GM12878 (cell line): Measurements from ENCODE around the gene MOBP.

Experiments used
- CBX5 ChIP-seq: sonication (generic); IDR thresholded peaks from 2 replicates; pipeline ENCODE4 v1.6.1; 2016; ENCODE audit warnings: low read depth, moderate library complexity, mild to moderate bottlenecking, inconsistent platforms
- ETV6 ChIP-seq, 2 experiments: fragments of 450-650 bp in 1 of 2; IDR thresholded peaks in 1 of 2; conservative IDR thresholded peaks in 1 of 2; 2 replicates each; pipeline ENCODE4 v1.6.1; 2014; ENCODE audit warnings: antibody characterized with exemption in 1 of 2, borderline replicate concordance in 1 of 2, low read depth in 1 of 2, mild to moderate bottlenecking in 1 of 2, moderate library complexity in 1 of 2
- HDAC2 ChIP-seq: fragments of 200-600 bp; sonication (generic); IDR thresholded peaks from 2 replicates; pipeline ENCODE4 v1.6.1; 2017
- MEF2A ChIP-seq: IDR thresholded peaks from 2 replicates; pipeline ENCODE4 v1.6.1; 2011; ENCODE audit warnings: low read depth, mild to moderate bottlenecking, low read length, moderate library complexity; ENCODE audit not compliant: insufficient read depth
- MTA2 ChIP-seq: fragments of 450-650 bp; IDR thresholded peaks from 2 replicates; pipeline ENCODE4 v1.6.1; 2016; ENCODE audit warnings: low read depth, mild to moderate bottlenecking, moderate library complexity
- POLR2A ChIP-seq: IDR thresholded peaks from 2 replicates; pipeline ENCODE4 v1.6.1; 2011; ENCODE audit warnings: low read depth, mild to moderate bottlenecking, low read length
- POLR2AphosphoS2 ChIP-seq: IDR thresholded peaks from 2 replicates; pipeline ENCODE4 v1.6.1; 2011; ENCODE audit warnings: low read depth, mild to moderate bottlenecking, low read length, improper control_type of control experiment, moderate library complexity
- YY1 ChIP-seq: IDR thresholded peaks from 2 replicates; pipeline ENCODE4 v1.6.1; 2011; ENCODE audit warnings: low read depth, mild to moderate bottlenecking, low read length
- TF ChIP-seq, protein P1 (sequence below), 3 experiments: IDR thresholded peaks in 2 of 3; conservative IDR thresholded peaks in 1 of 3; 2 replicates each; pipeline ENCODE4 v1.5.1; 2011; ENCODE audit warnings: low read depth in 3 of 3, low read length in 3 of 3, mild to moderate bottlenecking in 3 of 3, control low read depth in 2 of 3, moderate library complexity in 2 of 3, inconsistent platforms in 1 of 3, mixed read lengths in 1 of 3; ENCODE audit not compliant: control insufficient read depth in 2 of 3, insufficient read depth in 1 of 3; ENCODE audit errors: extremely low read depth in 1 of 3
- TF ChIP-seq, protein P2 (sequence below): IDR thresholded peaks from 2 replicates; pipeline ENCODE4 v1.6.1; 2011; ENCODE audit warnings: mild to moderate bottlenecking, low read depth, low read length, moderate library complexity; ENCODE audit not compliant: insufficient replicate concordance
- TF ChIP-seq, protein P3 (sequence below): fragments of 450-650 bp; IDR thresholded peaks from 2 replicates; pipeline ENCODE4 v1.6.1; 2017; ENCODE audit warnings: mild to moderate bottlenecking

DNA sequence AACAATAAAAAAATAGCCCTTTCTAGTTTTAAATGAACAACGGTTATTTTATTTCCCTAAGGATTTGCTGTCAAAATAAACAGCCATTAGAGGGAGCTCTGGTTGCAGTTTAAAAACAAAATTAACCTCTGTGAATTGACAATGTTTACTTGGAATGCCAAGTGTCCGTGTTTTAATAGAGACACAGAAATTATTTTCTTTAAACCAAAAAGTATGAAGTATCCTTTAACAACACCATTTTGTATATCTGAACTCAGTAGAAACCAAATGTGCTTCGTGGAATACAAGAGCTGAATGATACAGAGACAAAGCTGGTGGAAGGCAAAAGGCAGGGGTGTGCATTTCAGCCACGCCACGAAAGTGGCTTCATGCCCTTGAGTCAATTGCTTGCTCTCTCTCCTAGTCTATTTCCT lies 74.4 kb downstream of the MOBP start:
- TF ChIP-seq, protein P1, sequence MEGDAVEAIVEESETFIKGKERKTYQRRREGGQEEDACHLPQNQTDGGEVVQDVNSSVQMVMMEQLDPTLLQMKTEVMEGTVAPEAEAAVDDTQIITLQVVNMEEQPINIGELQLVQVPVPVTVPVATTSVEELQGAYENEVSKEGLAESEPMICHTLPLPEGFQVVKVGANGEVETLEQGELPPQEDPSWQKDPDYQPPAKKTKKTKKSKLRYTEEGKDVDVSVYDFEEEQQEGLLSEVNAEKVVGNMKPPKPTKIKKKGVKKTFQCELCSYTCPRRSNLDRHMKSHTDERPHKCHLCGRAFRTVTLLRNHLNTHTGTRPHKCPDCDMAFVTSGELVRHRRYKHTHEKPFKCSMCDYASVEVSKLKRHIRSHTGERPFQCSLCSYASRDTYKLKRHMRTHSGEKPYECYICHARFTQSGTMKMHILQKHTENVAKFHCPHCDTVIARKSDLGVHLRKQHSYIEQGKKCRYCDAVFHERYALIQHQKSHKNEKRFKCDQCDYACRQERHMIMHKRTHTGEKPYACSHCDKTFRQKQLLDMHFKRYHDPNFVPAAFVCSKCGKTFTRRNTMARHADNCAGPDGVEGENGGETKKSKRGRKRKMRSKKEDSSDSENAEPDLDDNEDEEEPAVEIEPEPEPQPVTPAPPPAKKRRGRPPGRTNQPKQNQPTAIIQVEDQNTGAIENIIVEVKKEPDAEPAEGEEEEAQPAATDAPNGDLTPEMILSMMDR (IDR thresholded peaks at IDR 0.05 in 2 of 3, conservative IDR thresholded peaks at IDR 0.05 in 1 of 3; ENCODE audit: control insufficient read depth in 2 of 3, extremely low read depth in 1 of 3, insufficient read depth in 1 of 3, low read depth in 3 of 3, low read length in 3 of 3) = peak in 2 of 3 experiments; percentile 28 to 30; a peak in 2 of 6 replicates
- TF ChIP-seq MTA2 (no peak), POLR2A (no peak), YY1 (no peak), CBX5 (no peak), HDAC2 (no peak), ETV6 (conservative IDR thresholded peaks at IDR 0.05 in 1 of 2, IDR thresholded peaks at IDR 0.05 in 1 of 2; ENCODE audit: borderline replicate concordance in 1 of 2, low read depth in 1 of 2) (no peak), POLR2AphosphoS2 (no peak), MEF2A (no peak)
- TF ChIP-seq, protein P2, sequence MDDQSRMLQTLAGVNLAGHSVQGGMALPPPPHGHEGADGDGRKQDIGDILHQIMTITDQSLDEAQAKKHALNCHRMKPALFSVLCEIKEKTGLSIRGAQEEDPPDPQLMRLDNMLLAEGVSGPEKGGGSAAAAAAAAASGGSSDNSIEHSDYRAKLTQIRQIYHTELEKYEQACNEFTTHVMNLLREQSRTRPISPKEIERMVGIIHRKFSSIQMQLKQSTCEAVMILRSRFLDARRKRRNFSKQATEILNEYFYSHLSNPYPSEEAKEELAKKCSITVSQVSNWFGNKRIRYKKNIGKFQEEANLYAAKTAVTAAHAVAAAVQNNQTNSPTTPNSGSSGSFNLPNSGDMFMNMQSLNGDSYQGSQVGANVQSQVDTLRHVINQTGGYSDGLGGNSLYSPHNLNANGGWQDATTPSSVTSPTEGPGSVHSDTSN = no peak
- TF ChIP-seq, protein P3, sequence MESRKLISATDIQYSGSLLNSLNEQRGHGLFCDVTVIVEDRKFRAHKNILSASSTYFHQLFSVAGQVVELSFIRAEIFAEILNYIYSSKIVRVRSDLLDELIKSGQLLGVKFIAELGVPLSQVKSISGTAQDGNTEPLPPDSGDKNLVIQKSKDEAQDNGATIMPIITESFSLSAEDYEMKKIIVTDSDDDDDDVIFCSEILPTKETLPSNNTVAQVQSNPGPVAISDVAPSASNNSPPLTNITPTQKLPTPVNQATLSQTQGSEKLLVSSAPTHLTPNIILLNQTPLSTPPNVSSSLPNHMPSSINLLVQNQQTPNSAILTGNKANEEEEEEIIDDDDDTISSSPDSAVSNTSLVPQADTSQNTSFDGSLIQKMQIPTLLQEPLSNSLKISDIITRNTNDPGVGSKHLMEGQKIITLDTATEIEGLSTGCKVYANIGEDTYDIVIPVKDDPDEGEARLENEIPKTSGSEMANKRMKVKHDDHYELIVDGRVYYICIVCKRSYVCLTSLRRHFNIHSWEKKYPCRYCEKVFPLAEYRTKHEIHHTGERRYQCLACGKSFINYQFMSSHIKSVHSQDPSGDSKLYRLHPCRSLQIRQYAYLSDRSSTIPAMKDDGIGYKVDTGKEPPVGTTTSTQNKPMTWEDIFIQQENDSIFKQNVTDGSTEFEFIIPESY = no peak
